Measurements from ENCODE around the gene VPS33A. TPM values are rescaled to one million over a fixed set of nuclear protein-coding genes. Genes with fewer than 3 reads are reported as not detected.

The VPS33A gene
- polyA plus RNA-seq, 1 experiment: 13.2 TPM

GRCh38 chr12:122185494-122186082 lies 80.7 kb downstream of the VPS33A start:
- no peak for DNase-seq (ENCODE audit: low read depth)
- ChIA-PET CTCF (no interaction called here), POLR2A (no interaction called here)
- no peaks in the 10 kb centered on the region for H3K27me3 ChIP-seq (ENCODE audit: control insufficient read depth, insufficient read depth, low read length)
- TF ChIP-seq CTCF (IDR thresholded peaks at IDR 0.05; ENCODE audit: insufficient read depth, low read depth, low read length): no peak
- no peak overlapping the region for H3K4me3 ChIP-seq (ENCODE audit: low read depth, low read length)
- no peaks in the 10 kb centered on the region for H3K36me3 ChIP-seq (ENCODE audit: control insufficient read depth, insufficient read depth, low read length)

GRCh38 chr12:122185079-122185478 lies 81.2 kb downstream of the VPS33A start:
- CTCF ChIA-PET: no interaction called here
- POLR2A ChIA-PET: no interaction called here
- no peak for TF ChIP-seq CTCF (IDR thresholded peaks at IDR 0.05; ENCODE audit: insufficient read depth, low read depth, low read length)
- Histone ChIP-seq H3K27me3 (ENCODE audit: control insufficient read depth, insufficient read depth, low read length) (no peaks in the 10 kb centered on the region), H3K36me3 (ENCODE audit: control insufficient read depth, insufficient read depth, low read length) (no peaks in the 10 kb centered on the region), H3K4me3 (ENCODE audit: low read depth, low read length) (no peak overlapping the region)
- no peak for DNase-seq (ENCODE audit: low read depth)

- no peaks in the 10 kb centered on the region for H3K27me3 ChIP-seq (ENCODE audit: control insufficient read depth, insufficient read depth, low read length)
- no peaks in the 10 kb centered on the region for H3K36me3 ChIP-seq (ENCODE audit: control insufficient read depth, insufficient read depth, low read length)
- no peak overlapping the region for H3K4me3 ChIP-seq (ENCODE audit: low read depth, low read length)
- no peak for DNase-seq (ENCODE audit: low read depth)
- ChIA-PET CTCF (no interaction called here), POLR2A (no interaction called here)
- no peak for TF ChIP-seq CTCF (IDR thresholded peaks at IDR 0.05; ENCODE audit: insufficient read depth, low read depth, low read length)
These were observed 81.8 kb downstream of the VPS33A start for GRCh38 chr12:122184517-122184916.

- peak overlapping the region; percentile 49 for H3K4me3 ChIP-seq (ENCODE audit: low read depth, low read length)
- POLR2A ChIA-PET: no interaction called here
- H3K36me3 ChIP-seq (ENCODE audit: control insufficient read depth, insufficient read depth, low read length): no peaks in the 10 kb centered on the region
- TF ChIP-seq CTCF (IDR thresholded peaks at IDR 0.05; ENCODE audit: insufficient read depth, low read depth, low read length): no peak
- DNase-seq (ENCODE audit: low read depth): no peak
- no peaks in the 10 kb centered on the region for H3K27me3 ChIP-seq (ENCODE audit: control insufficient read depth, insufficient read depth, low read length)
- CTCF ChIA-PET: interaction anchor here (2.1 kb wide), 1 partner anchor 8 kb away, joined by 7 read pairs; no protein-coding TSS in a partner anchor
These were observed 82.7 kb downstream of the VPS33A start for GRCh38 chr12:122183588-122183940.

GRCh38 chr12:122182887-122183587 lies 83.3 kb downstream of the VPS33A start, which contains the start of gene LRRC43:
TSS of gene LRRC43 (plus strand) at chr12:122183123. CDS start at chr12:122183145, 22 bp downstream.
- TF ChIP-seq CTCF (IDR thresholded peaks at IDR 0.05; ENCODE audit: insufficient read depth, low read depth, low read length): no peak
- peak within 1 kb of the TSS; percentile 49 for H3K4me3 ChIP-seq (ENCODE audit: low read depth, low read length)
- no peaks in the 10 kb centered on the region for H3K36me3 ChIP-seq (ENCODE audit: control insufficient read depth, insufficient read depth, low read length)
- no peak for DNase-seq (ENCODE audit: low read depth)
- ChIA-PET CTCF (interaction anchor here (2.1 kb wide), 1 partner anchor 8 kb away, joined by 7 read pairs; no protein-coding TSS in a partner anchor), POLR2A (no interaction called here)
- no peaks in the 10 kb centered on the region for H3K27me3 ChIP-seq (ENCODE audit: control insufficient read depth, insufficient read depth, low read length)

Small RNA genes within 50 kb of the gene (small RNA-seq; reads per million reads assigned to genes)
- gene DIABLO (ENCODE audit: insufficient read length, low read depth, low replicate concordance): not detected

Other genes starting within 250 kb of the VPS33A start
- 2.7 and 3.4 TPM in 2 replicates for gene BCL7A, start 244.6 kb downstream of the VPS33A start, polyA plus RNA-seq (2011; rRNA removed)
- gene MLXIP, start 187.7 kb downstream of the VPS33A start, polyA plus RNA-seq (2011; rRNA removed): 3.3 and 4.8 TPM in 2 replicates
- not detected in 2 replicates for gene IL31, start 92.3 kb downstream of the VPS33A start, polyA plus RNA-seq (2011; rRNA removed)
- gene LRRC43, start 83.4 kb downstream of the VPS33A start, polyA plus RNA-seq (2011; rRNA removed): 0.71 and 1.6 TPM in 2 replicates
- 0.18 TPM in 1 of 2 replicates, not detected in the other for gene B3GNT4, start 62.8 kb downstream of the VPS33A start, polyA plus RNA-seq (2011; rRNA removed)
- gene DIABLO, start 40.4 kb downstream of the VPS33A start, polyA plus RNA-seq (2011; rRNA removed): 45.2 and 49.1 TPM in 2 replicates
- gene CLIP1, start 156.2 kb upstream of the VPS33A start, polyA plus RNA-seq (2011; rRNA removed): 81.2 and 104 TPM in 2 replicates
- gene ZCCHC8, start 234.4 kb upstream of the VPS33A start, polyA plus RNA-seq (2011; rRNA removed): 12.7 and 15.0 TPM in 2 replicates

All from BJ (cell line).